ENCODE data around the gene PCGF2.

Gene PCGF2

GRCh38 chr17:38719289-38719942 is 28.7 kb downstream of the PCGF2 start:
- DNase-seq (ENCODE audit: low read depth in 3 of 3), result no peak

- DNase-seq (ENCODE audit: low read depth in 3 of 3), result no peak
Measured at GRCh38 chr17:38717139-38717745, 30.9 kb downstream of the PCGF2 start.

- no peak for DNase-seq (ENCODE audit: low read depth in 3 of 3)
Measured at GRCh38 chr17:38716368-38717005, 31.6 kb downstream of the PCGF2 start.

GRCh38 chr17:38715216-38715943 is 32.8 kb downstream of the PCGF2 start:
- no peak for DNase-seq (ENCODE audit: low read depth in 3 of 3)

- DNase-seq (ENCODE audit: low read depth in 3 of 3), result no peak
Measured at GRCh38 chr17:38713456-38714075, 34.6 kb downstream of the PCGF2 start.

GRCh38 chr17:38712593-38712992 is 35.5 kb downstream of the PCGF2 start:
- DNase-seq (ENCODE audit: low read depth in 3 of 3), result no peak

- no peak for DNase-seq (ENCODE audit: low read depth in 3 of 3)
Measured at GRCh38 chr17:38711792-38712571, 36.2 kb downstream of the PCGF2 start.

GRCh38 chr17:38710985-38711384 is 37.2 kb downstream of the PCGF2 start:
- DNase-seq (ENCODE audit: low read depth in 3 of 3), result no peak

- no peak for DNase-seq (ENCODE audit: low read depth in 3 of 3)
Measured at GRCh38 chr17:38710604-38710962, 37.6 kb downstream of the PCGF2 start.

GRCh38 chr17:38709864-38710603 is 38.1 kb downstream of the PCGF2 start:
- DNase-seq (ENCODE audit: low read depth in 3 of 3), result no peak

- no peak for DNase-seq (ENCODE audit: low read depth in 3 of 3)
Measured at GRCh38 chr17:38709104-38709820, 38.9 kb downstream of the PCGF2 start.

- no peak for DNase-seq (ENCODE audit: low read depth in 3 of 3)
Measured at GRCh38 chr17:38707678-38708351, 40.3 kb downstream of the PCGF2 start.

- peak in 1 of 3 experiments; percentile 41 for DNase-seq (ENCODE audit: low read depth in 3 of 3)
Measured at GRCh38 chr17:38706505-38707216, 41.5 kb downstream of the PCGF2 start.

- DNase-seq (ENCODE audit: low read depth in 3 of 3), result peak in 1 of 3 experiments; percentile 40
Measured at GRCh38 chr17:38705803-38706504, 42.2 kb downstream of the PCGF2 start.

- DNase-seq (ENCODE audit: low read depth in 3 of 3), result no peak
Measured at GRCh38 chr17:38705523-38705802, 42.7 kb downstream of the PCGF2 start.

GRCh38 chr17:38704606-38705522 is 43.3 kb downstream of the PCGF2 start, which contains the start of gene MLLT6:
MLLT6 (plus strand) TSS chr17:38705273; CDS start chr17:38705633, 360 bp downstream.
- DNase-seq (ENCODE audit: low read depth in 3 of 3), result peak in 2 of 3 experiments; percentile 44 to 72
